HEK293 (cell line): ENCODE measurements around the gene ZNF629.

Experiments
- CTCF ChIA-PET: fragments of 350-600 bp; formaldehyde crosslinking; extraction: SDS; loops from one replicate; lab custom pipeline; 2021; ENCODE audit warnings: antibody characterized with exemption; lab: Yijun Ruan, JAX
- POLR2A ChIA-PET: fragments of 300-600 bp; formaldehyde crosslinking; extraction: SDS; loops from one replicate; lab custom pipeline; 2020; ENCODE audit warnings: antibody characterized with exemption, inconsistent platforms; lab: Yijun Ruan, JAX
- H3K27ac ChIP-seq: fragments of 200-500 bp; sonication (Bioruptor generic); 2 replicates; pipeline ENCODE4 v1.5.1; 2014; ENCODE audit warnings: low read depth, low read length, control low read depth, inconsistent platforms; ENCODE audit errors: extremely low read depth
- H3K36me3 ChIP-seq, 2 experiments: fragments of 200-500 bp in 1 of 2; sonication (Bioruptor generic) in 1 of 2; 1 replicate in 1 of 2; 2 replicates in 1 of 2; pipeline ENCODE4 v1.5.1; 2014 to 2017; ENCODE audit warnings: inconsistent platforms in 2 of 2, low read length in 2 of 2; ENCODE audit not compliant: control insufficient read depth in 2 of 2, insufficient read depth in 1 of 2
- H3K4me1 ChIP-seq: fragments of 200-500 bp; sonication (Bioruptor generic); 2 replicates; pipeline ENCODE4 v1.5.1; 2014; ENCODE audit warnings: mild to moderate bottlenecking, low read length, inconsistent platforms; ENCODE audit not compliant: control insufficient read depth, insufficient read depth
- H3K4me3 ChIP-seq: 2 replicates; pipeline ENCODE4 v1.5.1; 2011; ENCODE audit warnings: low read depth, mild to moderate bottlenecking, control low read depth, low read length, moderate library complexity
- H3K9me3 ChIP-seq: fragments of 200-500 bp; sonication (Bioruptor generic); 2 replicates; pipeline ENCODE4 v1.5.1; 2014; ENCODE audit warnings: low read depth, low read length, inconsistent platforms; ENCODE audit not compliant: control insufficient read depth, insufficient read depth
- GLIS1 ChIP-seq: fragments of 450-650 bp; formaldehyde crosslinking; IDR thresholded peaks from 2 replicates; pipeline ENCODE4 v1.5.1; 2016; ENCODE audit warnings: missing biosample characterization, missing genetic modification characterization
- GLIS2 ChIP-seq: fragments of 450-650 bp; formaldehyde crosslinking; IDR thresholded peaks from 2 replicates; pipeline ENCODE4 v1.5.1; 2016; ENCODE audit warnings: missing biosample characterization, missing genetic modification characterization
- HOXC10 ChIP-seq: sonication (generic); formaldehyde crosslinking; IDR thresholded peaks from 2 replicates; pipeline ENCODE4 v1.8.1; 2023; ENCODE audit warnings: mild to moderate bottlenecking, missing genetic modification reagents
- IKZF3 ChIP-seq: fragments of 450-650 bp; IDR thresholded peaks from 2 replicates; pipeline ENCODE4 v1.5.0; 2018; ENCODE audit warnings: missing biosample characterization, mild to moderate bottlenecking, missing genetic modification characterization, moderate library complexity
- PRDM2 ChIP-seq: fragments of 450-650 bp; formaldehyde crosslinking; IDR thresholded peaks from 2 replicates; pipeline ENCODE4 v1.5.1; 2016; ENCODE audit warnings: missing biosample characterization, missing genetic modification characterization, borderline replicate concordance
- ZEB2 ChIP-seq: fragments of 450-650 bp; formaldehyde crosslinking; IDR thresholded peaks from 2 replicates; pipeline ENCODE4 v1.5.1; 2016; ENCODE audit warnings: missing biosample characterization, missing genetic modification characterization
- ZNF114 ChIP-seq: fragments of 450-650 bp; formaldehyde crosslinking; IDR thresholded peaks from 2 replicates; pipeline ENCODE4 v1.5.0; 2017; ENCODE audit warnings: missing biosample characterization, missing genetic modification characterization
- ZNF221 ChIP-seq: fragments of 450-650 bp; formaldehyde crosslinking; IDR thresholded peaks from 2 replicates; pipeline ENCODE4 v1.5.1; 2017; ENCODE audit warnings: missing biosample characterization, missing genetic modification characterization, borderline replicate concordance
- ZNF280C ChIP-seq: fragments of 450-650 bp; formaldehyde crosslinking; IDR thresholded peaks from 2 replicates; pipeline ENCODE4 v1.5.1; 2016; ENCODE audit warnings: missing biosample characterization, missing genetic modification characterization
- ZNF341 ChIP-seq: fragments of 450-650 bp; formaldehyde crosslinking; IDR thresholded peaks from 2 replicates; pipeline ENCODE4; 2016; ENCODE audit warnings: low read depth, missing biosample characterization, missing genetic modification characterization
- ZNF354C ChIP-seq: fragments of 450-650 bp; formaldehyde crosslinking; IDR thresholded peaks from 2 replicates; pipeline ENCODE4 v1.5.1; 2016; ENCODE audit warnings: missing biosample characterization, missing genetic modification characterization, low read depth, borderline replicate concordance
- ZNF391 ChIP-seq: fragments of 450-650 bp; formaldehyde crosslinking; IDR thresholded peaks from 2 replicates; pipeline ENCODE4 v1.5.1; 2016; ENCODE audit warnings: low read depth, missing biosample characterization, missing genetic modification characterization, borderline replicate concordance
- ZNF544 ChIP-seq: fragments of 450-650 bp; formaldehyde crosslinking; IDR thresholded peaks from 2 replicates; pipeline ENCODE4 v1.5.0; 2017; ENCODE audit warnings: missing biosample characterization, missing genetic modification characterization
- ZNF596 ChIP-seq: fragments of 450-650 bp; IDR thresholded peaks from 2 replicates; pipeline ENCODE4 v1.5.0; 2018; ENCODE audit warnings: missing biosample characterization, mild to moderate bottlenecking, missing genetic modification characterization, moderate library complexity
- ZNF76 ChIP-seq: fragments of 450-650 bp; formaldehyde crosslinking; IDR thresholded peaks from 2 replicates; pipeline ENCODE4; 2016; ENCODE audit warnings: low read depth, missing biosample characterization, missing genetic modification characterization, borderline replicate concordance
- ZNF776 ChIP-seq: fragments of 450-650 bp; formaldehyde crosslinking; IDR thresholded peaks from 2 replicates; pipeline ENCODE4 v1.5.0; 2017; ENCODE audit warnings: missing biosample characterization, missing genetic modification characterization, borderline replicate concordance
- TF ChIP-seq, protein P1 (sequence below): fragments of 450-650 bp; formaldehyde crosslinking; conservative IDR thresholded peaks from 2 replicates; pipeline ENCODE4 v1.5.1; 2016; ENCODE audit warnings: low read depth, missing biosample characterization, missing genetic modification characterization
- TF ChIP-seq, protein P2 (sequence below): fragments of 450-650 bp; IDR thresholded peaks from 2 replicates; pipeline ENCODE4 v1.5.1; 2018; ENCODE audit warnings: missing biosample characterization, mild to moderate bottlenecking, missing genetic modification characterization
- TF ChIP-seq, protein P3 (sequence below): fragments of 450-650 bp; formaldehyde crosslinking; IDR thresholded peaks from 2 replicates; pipeline ENCODE4 v1.5.1; 2017; ENCODE audit warnings: missing biosample characterization, mild to moderate bottlenecking, missing genetic modification characterization, moderate library complexity

ZNF629 gene

GRCh38 chr16:30775131-30775391 is 11.9 kb downstream of the ZNF629 start (continued):
- TF ChIP-seq, protein P1, sequence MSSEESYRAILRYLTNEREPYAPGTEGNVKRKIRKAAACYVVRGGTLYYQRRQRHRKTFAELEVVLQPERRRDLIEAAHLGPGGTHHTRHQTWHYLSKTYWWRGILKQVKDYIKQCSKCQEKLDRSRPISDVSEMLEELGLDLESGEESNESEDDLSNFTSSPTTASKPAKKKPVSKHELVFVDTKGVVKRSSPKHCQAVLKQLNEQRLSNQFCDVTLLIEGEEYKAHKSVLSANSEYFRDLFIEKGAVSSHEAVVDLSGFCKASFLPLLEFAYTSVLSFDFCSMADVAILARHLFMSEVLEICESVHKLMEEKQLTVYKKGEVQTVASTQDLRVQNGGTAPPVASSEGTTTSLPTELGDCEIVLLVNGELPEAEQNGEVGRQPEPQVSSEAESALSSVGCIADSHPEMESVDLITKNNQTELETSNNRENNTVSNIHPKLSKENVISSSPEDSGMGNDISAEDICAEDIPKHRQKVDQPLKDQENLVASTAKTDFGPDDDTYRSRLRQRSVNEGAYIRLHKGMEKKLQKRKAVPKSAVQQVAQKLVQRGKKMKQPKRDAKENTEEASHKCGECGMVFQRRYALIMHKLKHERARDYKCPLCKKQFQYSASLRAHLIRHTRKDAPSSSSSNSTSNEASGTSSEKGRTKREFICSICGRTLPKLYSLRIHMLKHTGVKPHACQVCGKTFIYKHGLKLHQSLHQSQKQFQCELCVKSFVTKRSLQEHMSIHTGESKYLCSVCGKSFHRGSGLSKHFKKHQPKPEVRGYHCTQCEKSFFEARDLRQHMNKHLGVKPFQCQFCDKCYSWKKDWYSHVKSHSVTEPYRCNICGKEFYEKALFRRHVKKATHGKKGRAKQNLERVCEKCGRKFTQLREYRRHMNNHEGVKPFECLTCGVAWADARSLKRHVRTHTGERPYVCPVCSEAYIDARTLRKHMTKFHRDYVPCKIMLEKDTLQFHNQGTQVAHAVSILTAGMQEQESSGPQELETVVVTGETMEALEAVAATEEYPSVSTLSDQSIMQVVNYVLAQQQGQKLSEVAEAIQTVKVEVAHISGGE, result peak; percentile 97
- TF ChIP-seq ZNF544 (tag by site-specific recombination), result no peak
- no peak for TF ChIP-seq ZNF76 (tag by site-specific recombination)
- no peak for TF ChIP-seq ZNF221 (tag by site-specific recombination)
- TF ChIP-seq ZNF391, result no peak
- no peak for TF ChIP-seq ZNF354C (tag by site-specific recombination)
- no peak for TF ChIP-seq ZEB2
- TF ChIP-seq PRDM2 (tag by site-specific recombination), result no peak
- no peak for TF ChIP-seq ZNF280C (tag by site-specific recombination)
- TF ChIP-seq, all 188 proteins: peak for 5

DNA sequence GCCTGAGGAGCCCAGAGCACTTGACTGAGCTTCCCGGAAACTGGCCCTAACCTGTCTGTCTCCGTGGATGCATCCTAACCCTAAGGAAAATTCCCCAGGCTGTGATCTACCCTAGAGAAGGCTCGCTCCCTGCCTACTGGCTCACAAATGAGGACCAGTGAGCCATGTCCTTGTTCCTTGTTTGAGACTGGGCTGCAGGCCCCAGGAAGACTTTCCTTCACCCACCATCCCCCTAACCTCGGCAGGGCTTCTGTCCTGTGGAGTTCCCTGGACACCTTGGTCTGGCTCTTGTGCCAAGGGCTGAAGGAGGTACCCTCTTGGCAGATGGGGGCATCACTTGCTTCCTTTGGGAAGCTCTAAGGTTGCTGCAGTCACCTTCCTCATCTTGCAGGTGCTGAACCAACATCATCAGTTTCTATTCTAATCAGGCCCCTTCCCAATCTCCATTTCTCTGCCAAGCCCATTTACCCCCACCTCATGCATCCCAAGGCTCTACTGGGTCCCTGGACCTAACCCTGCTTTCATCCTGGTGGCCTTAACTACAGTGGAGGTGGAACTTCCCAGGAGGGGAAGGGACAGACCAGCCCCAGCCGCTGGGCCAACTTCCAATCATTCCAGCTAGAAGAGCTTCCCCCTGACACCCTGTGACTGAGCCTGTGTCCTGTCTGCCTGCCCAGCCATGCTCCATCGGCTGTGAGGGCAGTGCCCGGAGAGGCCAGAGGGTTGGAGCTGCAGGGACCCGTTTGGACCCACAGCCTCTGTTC is 12.5 kb downstream of the ZNF629 start:
- Histone ChIP-seq H3K36me3 (peaks cover 8 to 62% of the 10 kb centered on the region in 2 experiments; a peak in 2 of 3 replicates), H3K9me3 (no peaks in the 10 kb centered on the region)
- TF ChIP-seq GLIS1 (tag by site-specific recombination), result peak; percentile 60
- no peak for TF ChIP-seq ZNF596 (tag by site-specific recombination)
- TF ChIP-seq, protein P2, sequence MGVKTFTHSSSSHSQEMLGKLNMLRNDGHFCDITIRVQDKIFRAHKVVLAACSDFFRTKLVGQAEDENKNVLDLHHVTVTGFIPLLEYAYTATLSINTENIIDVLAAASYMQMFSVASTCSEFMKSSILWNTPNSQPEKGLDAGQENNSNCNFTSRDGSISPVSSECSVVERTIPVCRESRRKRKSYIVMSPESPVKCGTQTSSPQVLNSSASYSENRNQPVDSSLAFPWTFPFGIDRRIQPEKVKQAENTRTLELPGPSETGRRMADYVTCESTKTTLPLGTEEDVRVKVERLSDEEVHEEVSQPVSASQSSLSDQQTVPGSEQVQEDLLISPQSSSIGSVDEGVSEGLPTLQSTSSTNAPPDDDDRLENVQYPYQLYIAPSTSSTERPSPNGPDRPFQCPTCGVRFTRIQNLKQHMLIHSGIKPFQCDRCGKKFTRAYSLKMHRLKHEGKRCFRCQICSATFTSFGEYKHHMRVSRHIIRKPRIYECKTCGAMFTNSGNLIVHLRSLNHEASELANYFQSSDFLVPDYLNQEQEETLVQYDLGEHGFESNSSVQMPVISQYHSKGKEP (tag by site-specific recombination), result no peak
- peak; percentile 44 for TF ChIP-seq GLIS2 (tag by site-specific recombination)
- TF ChIP-seq IKZF3 (tag by site-specific recombination), result peak; percentile 48; the same call in 1 of the 2 replicates
- TF ChIP-seq, protein P3, sequence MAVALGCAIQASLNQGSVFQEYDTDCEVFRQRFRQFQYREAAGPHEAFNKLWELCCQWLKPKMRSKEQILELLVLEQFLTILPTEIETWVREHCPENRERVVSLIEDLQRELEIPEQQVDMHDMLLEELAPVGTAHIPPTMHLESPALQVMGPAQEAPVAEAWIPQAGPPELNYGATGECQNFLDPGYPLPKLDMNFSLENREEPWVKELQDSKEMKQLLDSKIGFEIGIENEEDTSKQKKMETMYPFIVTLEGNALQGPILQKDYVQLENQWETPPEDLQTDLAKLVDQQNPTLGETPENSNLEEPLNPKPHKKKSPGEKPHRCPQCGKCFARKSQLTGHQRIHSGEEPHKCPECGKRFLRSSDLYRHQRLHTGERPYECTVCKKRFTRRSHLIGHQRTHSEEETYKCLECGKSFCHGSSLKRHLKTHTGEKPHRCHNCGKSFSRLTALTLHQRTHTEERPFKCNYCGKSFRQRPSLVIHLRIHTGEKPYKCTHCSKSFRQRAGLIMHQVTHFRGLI (tag by site-specific recombination), result 0 out of 2 replicates have a peak, but pooled peaks have one; percentile 7
- 0 out of 2 replicates have a peak, but pooled peaks have one; percentile 27 for TF ChIP-seq ZNF341 (tag by site-specific recombination)
- TF ChIP-seq HOXC10 (CRISPR knock-in tag), result no peak
- no peak for TF ChIP-seq ZNF776
- no peak for TF ChIP-seq ZNF114
- TF ChIP-seq, all 188 proteins: peak for 5
- CTCF ChIA-PET, result interaction anchor here (0.7 to 1.1 kb wide), 2 partner anchors 127 to 249 kb away, joined by 3 to 7 read pairs; no protein-coding TSS in a partner anchor
- POLR2A ChIA-PET, result interaction anchor here (0.6 to 2.6 kb wide), 20 partner anchors 8 to 707 kb away, joined by 3 to 34 read pairs (median 6); partner anchors contain the start of genes FBXL19, PHKG2, PRR14 and ZNF629
- H3K4me3 ChIP-seq, result peak overlapping the region; percentile 76; the same call in 1 of the 2 replicates
- H3K4me1 ChIP-seq, result no peaks in the 10 kb centered on the region; the same call in 1 of the 2 replicates
- peak overlapping the region; percentile 92; the same call in 1 of the 2 replicates for H3K27ac ChIP-seq
